Measurements from ENCODE around the gene MME.

Gene MME

GRCh38 chr3:155079746-155080487, at the start of gene MME:
Gene MME (plus strand): TSS chr3:155080319. CDS start chr3:155084168, 3,849 bp downstream.
- DNase-seq (ENCODE audit: low spot score), result peak; percentile 80

- DNase-seq (ENCODE audit: low spot score), result no peak
Measured at GRCh38 chr3:155031186-155031585, 48.9 kb upstream of the MME start.

- no peak for DNase-seq (ENCODE audit: low spot score)
Measured at GRCh38 chr3:155032918-155033317, 47.2 kb upstream of the MME start.

GRCh38 chr3:155034786-155035185, 45.3 kb upstream of the MME start:
- DNase-seq (ENCODE audit: low spot score), result no peak

GRCh38 chr3:155035553-155035952, 44.6 kb upstream of the MME start:
- DNase-seq (ENCODE audit: low spot score), result no peak

GRCh38 chr3:155037508-155038202, 42.5 kb upstream of the MME start:
- no peak for DNase-seq (ENCODE audit: low spot score)

- DNase-seq (ENCODE audit: low spot score), result no peak
Measured at GRCh38 chr3:155038203-155038554, 41.9 kb upstream of the MME start.

- no peak for DNase-seq (ENCODE audit: low spot score)
Measured at GRCh38 chr3:155046935-155047334, 33.2 kb upstream of the MME start.

- no peak for DNase-seq (ENCODE audit: low spot score)
Measured at GRCh38 chr3:155047672-155048071, 32.4 kb upstream of the MME start.

- DNase-seq (ENCODE audit: low spot score), result no peak
Measured at GRCh38 chr3:155049959-155050358, 30.2 kb upstream of the MME start.

- no peak for DNase-seq (ENCODE audit: low spot score)
Measured at GRCh38 chr3:155052470-155052869, 27.6 kb upstream of the MME start.

- DNase-seq (ENCODE audit: low spot score), result no peak
Measured at GRCh38 chr3:155053756-155054155, 26.4 kb upstream of the MME start.

GRCh38 chr3:155064920-155065319, 15.2 kb upstream of the MME start:
- DNase-seq (ENCODE audit: low spot score), result no peak

- no peak for DNase-seq (ENCODE audit: low spot score)
Measured at GRCh38 chr3:155065537-155065936, 14.6 kb upstream of the MME start.

- no peak for DNase-seq (ENCODE audit: low spot score)
Measured at GRCh38 chr3:155069729-155070128, 10.4 kb upstream of the MME start.

- no peak for DNase-seq (ENCODE audit: low spot score)
Measured at GRCh38 chr3:155070316-155070715, 9.8 kb upstream of the MME start.

- DNase-seq (ENCODE audit: low spot score), result no peak
Measured at GRCh38 chr3:155070932-155071387, 9.2 kb upstream of the MME start.

- no peak for DNase-seq (ENCODE audit: low spot score)
Measured at GRCh38 chr3:155075200-155075599, 4.9 kb upstream of the MME start.

- no peak for DNase-seq (ENCODE audit: low spot score)
Measured at GRCh38 chr3:155076888-155077287, 3.2 kb upstream of the MME start.

GRCh38 chr3:155078711-155079467, 1.2 kb upstream of the MME start:
- DNase-seq (ENCODE audit: low spot score), result peak; percentile 23

- peak; percentile 57 for DNase-seq (ENCODE audit: low spot score)
Measured at GRCh38 chr3:155079468-155079745, 712 bp upstream of the MME start.

- no peak for DNase-seq (ENCODE audit: low spot score)
Measured at GRCh38 chr3:155080692-155081091, 573 bp downstream of the MME start.

GRCh38 chr3:155083313-155083905, 3.3 kb downstream of the MME start:
- no peak for DNase-seq (ENCODE audit: low spot score)
